HG03342 (cell line): ENCODE measurements around the gene NGB.

ENCODE experiments used
- ATAC-seq: cut with Tn5 transposase; IDR thresholded peaks from one replicate; pipeline ENCODE4 v1.9.1; 2021; ENCODE audit warnings: mild to moderate bottlenecking, moderate library complexity; ENCODE audit not compliant: unreplicated experiment

NGB gene

DNA sequence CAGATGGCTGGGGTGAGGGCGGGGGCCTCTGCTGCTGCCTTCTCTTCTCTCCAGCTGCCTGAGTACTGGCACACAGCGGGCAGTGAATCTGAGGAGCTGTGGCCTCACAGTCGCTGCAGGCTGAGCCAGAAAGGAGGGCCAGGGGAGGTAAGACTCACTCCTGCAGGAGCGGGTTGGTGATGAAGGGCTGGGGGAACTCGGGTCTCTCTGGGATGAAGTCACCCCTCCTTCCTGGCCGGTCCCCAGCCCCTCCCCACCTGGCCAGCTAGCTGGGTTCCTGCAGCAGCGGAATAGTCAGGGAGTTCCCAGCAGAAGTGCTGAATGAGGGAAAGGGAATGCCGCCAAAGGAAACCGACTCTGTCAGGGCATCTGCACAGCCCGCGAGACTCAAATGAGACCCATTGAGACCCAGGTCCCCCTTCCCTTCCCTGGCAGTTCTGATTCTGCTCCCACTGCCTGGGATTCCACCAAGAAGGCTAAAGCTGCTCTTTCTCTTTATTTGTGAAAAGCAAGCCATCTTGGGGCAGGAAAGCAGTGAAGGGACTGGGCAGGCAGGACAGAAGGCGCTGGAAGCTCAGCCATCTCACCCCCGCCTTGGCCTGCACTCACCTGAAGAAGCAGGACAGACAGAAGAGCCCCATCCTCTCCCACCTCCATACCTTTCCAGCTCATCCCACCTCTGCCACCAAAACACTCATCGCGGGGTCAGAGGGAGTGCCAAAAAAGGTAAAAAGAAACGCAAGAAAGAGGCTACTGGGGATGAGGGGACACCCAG lies 5.3 kb downstream of the NGB start:
- no peak for ATAC-seq

- ATAC-seq = no peak
Measured at GRCh38 chr14:77265187-77265515, 5.9 kb downstream of the NGB start.

GRCh38 chr14:77264466-77265186 lies 6.4 kb downstream of the NGB start:
- ATAC-seq = no peak

- ATAC-seq = no peak
Measured at GRCh38 chr14:77260631-77261030, 10.4 kb downstream of the NGB start.

- ATAC-seq = no peak
Measured at GRCh38 chr14:77260199-77260598, 10.8 kb downstream of the NGB start.

GRCh38 chr14:77259025-77259715 lies 11.8 kb downstream of the NGB start:
- no peak for ATAC-seq

- no peak for ATAC-seq
Measured at GRCh38 chr14:77258566-77258965, 12.4 kb downstream of the NGB start.

DNA sequence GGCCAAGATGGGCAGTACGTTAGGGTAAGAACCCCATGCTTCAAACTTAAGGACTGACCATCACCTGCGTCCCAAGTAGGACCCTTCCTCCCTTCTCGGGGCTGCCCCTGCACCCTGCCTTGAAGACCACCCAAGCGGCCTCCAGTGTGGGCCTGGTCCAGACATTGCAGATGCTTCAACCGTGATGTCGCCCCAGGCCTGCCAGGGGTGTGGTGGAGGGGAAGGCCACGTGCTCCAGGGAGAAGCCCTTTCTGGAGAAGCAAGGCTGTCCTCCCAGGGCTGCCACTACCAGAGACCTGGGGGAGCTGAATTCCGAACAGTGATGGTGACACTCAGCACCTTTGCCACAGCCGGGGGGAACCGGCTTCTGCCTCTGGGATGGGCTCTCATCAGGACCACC lies 13.3 kb downstream of the NGB start:
- no peak for ATAC-seq

DNA sequence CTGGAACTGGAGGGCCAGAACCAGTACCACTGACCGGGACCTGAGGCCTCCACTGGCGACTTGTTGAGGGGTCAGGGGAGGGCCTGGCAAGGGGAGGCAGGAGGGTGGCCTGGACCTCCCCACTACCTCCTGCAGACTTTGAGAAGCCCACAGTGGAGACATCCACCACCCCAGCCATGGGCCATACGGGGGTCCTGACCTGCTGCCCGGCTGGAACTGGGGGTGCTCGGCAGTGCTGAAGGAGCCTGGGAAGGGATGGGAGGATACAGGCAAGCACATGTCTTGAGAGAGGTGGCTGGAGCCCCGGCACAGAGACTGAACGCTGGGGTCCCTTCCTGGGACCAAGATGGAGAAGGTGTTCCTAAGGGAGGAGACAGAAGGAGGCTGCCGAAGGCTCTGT lies 14.3 kb downstream of the NGB start:
- ATAC-seq = no peak

- ATAC-seq = no peak
Measured at GRCh38 chr14:77253333-77254190, 17.4 kb downstream of the NGB start.

DNA sequence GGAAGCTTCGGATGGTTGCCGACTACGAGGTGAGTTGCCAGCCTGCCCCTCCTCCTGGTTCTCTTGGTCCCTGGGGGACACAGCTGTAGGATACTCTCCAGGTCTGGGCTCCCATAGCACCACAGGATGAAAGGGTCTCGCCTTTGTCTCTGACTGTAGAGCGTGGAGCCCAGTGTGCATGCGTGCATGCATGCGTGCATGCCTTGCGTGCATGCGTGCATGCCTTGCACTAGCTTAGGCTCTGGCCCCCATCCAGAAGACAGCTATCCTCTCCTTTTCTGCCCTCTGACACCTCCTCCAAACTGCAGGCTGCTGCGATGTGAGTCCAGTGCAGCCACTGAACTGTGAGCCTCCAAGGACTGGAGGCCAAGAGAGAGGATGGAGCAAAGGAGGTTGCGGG lies 19.1 kb downstream of the NGB start:
- no peak for ATAC-seq

GRCh38 chr14:77250927-77251326 lies 20.1 kb downstream of the NGB start:
- no peak for ATAC-seq

DNA sequence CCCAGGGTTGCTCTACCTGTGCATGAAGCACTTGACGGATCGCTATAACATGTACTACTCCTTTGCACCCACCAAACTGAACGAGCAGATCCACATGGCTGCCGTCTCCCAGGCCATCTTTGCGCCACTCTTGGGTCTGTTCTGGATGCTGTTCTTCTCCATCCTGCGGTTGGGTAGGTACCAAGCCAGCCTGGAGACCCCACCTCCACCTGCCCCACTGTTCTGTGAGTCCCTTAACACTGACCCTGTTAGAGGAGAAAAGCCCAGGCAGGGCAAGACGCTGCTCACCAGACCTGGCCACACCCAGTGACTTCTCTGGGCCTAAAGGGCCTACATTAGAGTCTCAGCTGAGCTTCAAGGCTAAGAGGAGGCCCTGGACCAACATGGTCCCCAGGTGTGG lies 21.7 kb downstream of the NGB start:
- ATAC-seq = no peak

DNA sequence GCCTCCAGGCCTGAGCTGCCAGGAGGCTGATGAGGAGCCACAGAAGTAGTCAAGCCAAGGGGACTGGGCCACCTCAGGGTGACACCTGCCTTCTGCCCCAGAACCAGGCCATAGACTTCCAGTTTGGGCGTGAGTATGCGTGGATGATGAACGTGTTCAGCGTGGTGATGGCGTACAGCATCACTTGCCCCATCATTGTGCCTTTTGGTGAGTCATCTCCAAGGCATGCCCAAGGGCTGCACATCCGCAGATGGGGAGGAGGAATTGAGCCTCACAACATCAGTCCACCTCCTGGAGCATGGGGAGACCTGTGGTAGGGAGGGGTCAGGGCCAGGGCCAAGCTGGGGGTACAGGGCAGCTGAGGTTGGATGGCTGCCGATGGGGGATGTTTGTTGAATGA lies 22.3 kb downstream of the NGB start:
- ATAC-seq = no peak

GRCh38 chr14:77246784-77247183 lies 24.2 kb downstream of the NGB start:
- ATAC-seq = no peak

DNA sequence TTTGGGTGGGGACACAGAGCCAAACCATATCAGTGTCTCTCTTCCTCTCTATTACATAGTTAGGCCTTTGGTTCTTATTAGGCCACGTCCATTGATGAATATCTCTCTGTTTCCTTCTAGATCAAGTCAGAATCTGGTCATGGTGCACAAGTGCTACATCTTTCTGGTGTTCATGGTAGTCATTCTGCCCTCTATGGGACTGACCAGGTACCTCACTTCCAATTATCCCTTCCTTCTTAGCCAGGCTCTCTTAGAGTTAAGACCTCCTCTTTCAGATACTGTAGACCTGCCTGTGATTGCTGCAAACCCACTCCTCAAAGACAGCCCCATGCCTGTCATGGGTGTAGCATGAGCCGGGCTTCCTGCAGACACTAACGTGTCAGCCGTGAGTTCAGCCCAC lies 25.2 kb downstream of the NGB start:
- no peak for ATAC-seq

DNA sequence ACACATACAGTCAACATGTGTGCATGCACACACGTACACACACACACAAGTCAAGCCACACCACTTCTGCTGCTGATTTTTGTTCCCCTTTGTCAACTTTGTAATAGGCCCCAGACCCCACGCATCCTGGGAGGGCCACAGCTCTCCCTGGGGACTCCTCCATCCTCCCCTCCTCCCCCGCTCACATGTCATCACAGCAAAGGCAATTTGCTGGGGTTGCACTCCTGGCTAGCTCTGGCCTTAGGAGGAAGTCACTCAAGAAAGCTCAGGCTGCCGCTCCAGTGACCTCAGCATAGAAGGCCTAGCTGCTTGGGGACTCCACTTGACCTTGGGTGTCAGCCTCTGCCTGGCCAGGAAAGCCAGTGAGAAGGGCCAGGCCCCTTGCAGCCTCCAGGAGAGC lies 27.2 kb downstream of the NGB start:
- no peak for ATAC-seq

GRCh38 chr14:77242752-77243151 lies 28.3 kb downstream of the NGB start:
- ATAC-seq = no peak

GRCh38 chr14:77241955-77242354 lies 29.1 kb downstream of the NGB start:
- no peak for ATAC-seq

- ATAC-seq = no peak
Measured at GRCh38 chr14:77240336-77240915, 30.6 kb downstream of the NGB start.

DNA sequence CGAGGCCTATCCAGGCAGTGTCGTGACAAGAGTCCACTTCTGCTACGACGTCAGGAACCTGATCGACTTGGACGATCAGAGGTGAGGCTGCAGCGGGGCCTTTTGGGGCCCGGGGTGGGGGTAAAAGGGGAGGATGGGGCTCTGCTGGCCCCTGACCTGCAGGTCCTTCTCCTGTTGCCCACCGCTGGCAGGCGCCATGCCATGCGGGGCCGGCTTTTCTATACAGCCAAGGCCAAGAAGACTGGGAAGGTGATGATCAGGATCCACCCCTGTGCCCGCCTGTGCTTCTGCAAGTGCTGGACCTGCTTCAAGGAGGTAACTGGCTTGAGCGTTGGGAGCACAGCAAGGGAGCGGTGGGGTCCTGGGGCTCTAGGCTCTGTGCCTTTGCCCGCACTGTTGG lies 31.6 kb downstream of the NGB start:
- no peak for ATAC-seq
